GM20431 (cell line): Measurements from ENCODE around the gene ATP1A1.

ENCODE experiments used
- in situ Hi-C: fragments of 300-500 bp; cut with MseI, MboI; formaldehyde crosslinking; loops from one replicate; pipeline ENCODE4 v1.15.0; 2020; ENCODE audit warnings: low sequenced_read_pairs; ENCODE audit not compliant: unreplicated experiment

The ATP1A1 gene

GRCh38 chr1:116408193-116408592, 35.1 kb downstream of the ATP1A1 start:
- in situ Hi-C loops: no loop called here

GRCh38 chr1:116408803-116409720, 36.0 kb downstream of the ATP1A1 start:
- in situ Hi-C loops: no loop called here

DNA sequence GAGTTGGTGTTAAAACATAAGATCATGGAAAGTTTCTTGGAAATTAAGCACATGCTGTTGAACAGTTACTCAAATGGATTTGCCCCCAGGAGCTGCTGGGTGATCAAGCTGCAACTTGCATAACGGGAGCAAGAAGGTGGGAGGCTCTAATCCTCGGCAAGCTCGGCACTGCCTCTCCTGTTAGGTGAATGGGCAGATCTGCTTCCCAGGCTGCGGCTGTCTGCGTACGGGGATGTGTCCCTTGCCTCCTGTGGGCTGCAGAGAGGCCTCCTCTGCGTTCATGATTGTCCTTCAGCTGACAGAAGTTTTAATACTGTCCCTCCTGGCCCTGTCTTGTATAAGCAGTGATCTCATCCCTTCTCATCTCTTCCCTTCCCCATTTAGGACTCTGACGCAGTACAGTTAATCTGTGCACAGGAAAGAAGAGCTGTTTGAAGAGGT, 36.7 kb downstream of the ATP1A1 start:
- in situ Hi-C loops: no loop called here

DNA sequence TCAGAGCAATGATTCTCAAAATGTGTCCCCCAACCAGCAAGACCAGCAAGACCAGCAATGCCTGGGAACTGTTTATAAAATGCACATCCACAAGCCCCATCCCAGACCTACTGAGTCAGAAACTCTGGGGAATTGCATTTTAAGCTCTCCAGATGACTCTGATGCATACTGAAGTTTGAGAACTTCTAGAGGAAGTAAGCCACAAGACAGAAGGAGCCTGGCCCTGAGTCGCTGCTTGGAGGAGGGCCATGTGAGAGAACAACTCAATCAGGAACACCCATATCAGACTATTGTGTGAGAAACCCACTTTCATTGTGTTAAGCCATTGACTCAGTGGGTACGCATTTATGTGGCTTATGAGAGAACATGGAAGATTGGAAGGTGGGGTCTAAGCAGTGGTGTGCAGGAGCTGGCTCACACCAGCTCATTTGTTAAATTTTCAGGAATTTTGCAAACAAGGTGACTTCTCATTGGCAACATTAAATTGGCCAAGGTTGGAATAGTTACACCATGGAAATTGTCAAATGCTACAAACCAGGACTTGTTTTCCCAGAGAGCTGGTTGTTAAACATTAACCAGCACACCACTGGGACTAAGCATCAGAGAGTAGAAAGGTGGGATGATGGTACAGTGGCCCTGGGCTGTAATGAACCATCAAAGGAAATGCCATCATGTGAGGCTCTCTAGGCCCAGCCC, 38.9 kb downstream of the ATP1A1 start:
- in situ Hi-C loops: no loop called here

- in situ Hi-C loops: no loop called here
These were observed 39.4 kb downstream of the ATP1A1 start for GRCh38 chr1:116412480-116412798.

DNA sequence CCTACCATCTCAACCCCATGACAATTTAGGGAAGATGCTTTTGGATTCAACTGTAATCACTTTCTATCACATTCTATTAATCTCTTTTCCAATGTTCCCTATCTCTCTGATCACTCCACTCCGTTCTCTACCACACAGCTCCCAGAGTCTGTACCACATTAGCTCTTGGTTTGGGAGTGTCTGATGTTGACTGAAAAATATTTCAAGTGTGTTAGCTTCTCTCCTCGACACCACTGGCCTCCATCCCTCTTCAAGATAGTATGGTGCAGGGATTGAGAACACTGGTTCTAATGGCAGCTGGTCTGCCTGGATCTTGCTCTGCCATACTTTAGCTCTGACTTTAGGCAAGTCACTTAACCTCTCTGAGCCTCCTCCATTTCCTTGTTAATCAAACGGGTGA, 39.9 kb downstream of the ATP1A1 start:
- in situ Hi-C loops: no loop called here

GRCh38 chr1:116413414-116413813, 40.4 kb downstream of the ATP1A1 start:
- in situ Hi-C loops: no loop called here

DNA sequence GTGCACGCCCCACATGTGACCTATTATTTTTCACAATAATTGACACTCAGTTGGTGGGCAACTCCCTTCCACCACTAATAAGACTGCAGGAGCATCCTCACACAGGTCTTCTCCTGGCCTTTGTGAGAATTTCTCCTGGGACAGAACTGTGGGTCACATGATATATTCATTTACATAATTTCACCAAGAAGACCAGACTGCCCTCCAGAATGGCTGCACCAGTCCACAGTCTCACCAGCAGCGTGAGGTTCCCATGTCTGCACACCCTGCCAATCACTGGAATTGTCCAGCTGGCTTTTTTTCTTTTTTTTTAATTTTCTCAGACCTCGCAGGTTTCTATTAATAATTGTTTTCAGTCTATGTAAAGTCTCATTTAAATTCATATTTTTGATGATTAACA, 41.3 kb downstream of the ATP1A1 start:
- in situ Hi-C loops: no loop called here

DNA sequence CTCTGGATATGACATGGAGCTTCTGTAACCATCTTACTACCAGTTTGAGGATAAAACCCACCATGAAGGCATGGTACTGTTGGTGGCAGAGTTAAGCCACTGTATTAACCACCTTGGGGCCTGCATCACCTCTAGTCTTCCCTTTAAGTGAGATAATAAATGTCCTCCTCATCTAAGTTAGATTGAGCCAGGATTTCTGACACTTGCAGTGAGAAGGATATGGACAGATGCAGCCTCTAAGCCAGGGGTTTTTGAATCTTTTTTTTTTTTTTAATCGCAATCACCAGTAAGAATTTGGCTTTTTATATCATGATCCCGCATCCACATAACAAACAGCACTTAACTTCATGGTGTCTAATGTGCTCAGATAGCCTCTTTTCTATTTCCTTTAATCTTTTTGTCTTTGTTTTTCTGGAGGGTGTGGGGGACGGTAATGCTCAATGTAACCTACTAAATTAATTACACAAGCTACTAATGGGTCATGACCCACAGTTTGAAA, 42.2 kb downstream of the ATP1A1 start:
- in situ Hi-C loops: no loop called here

DNA sequence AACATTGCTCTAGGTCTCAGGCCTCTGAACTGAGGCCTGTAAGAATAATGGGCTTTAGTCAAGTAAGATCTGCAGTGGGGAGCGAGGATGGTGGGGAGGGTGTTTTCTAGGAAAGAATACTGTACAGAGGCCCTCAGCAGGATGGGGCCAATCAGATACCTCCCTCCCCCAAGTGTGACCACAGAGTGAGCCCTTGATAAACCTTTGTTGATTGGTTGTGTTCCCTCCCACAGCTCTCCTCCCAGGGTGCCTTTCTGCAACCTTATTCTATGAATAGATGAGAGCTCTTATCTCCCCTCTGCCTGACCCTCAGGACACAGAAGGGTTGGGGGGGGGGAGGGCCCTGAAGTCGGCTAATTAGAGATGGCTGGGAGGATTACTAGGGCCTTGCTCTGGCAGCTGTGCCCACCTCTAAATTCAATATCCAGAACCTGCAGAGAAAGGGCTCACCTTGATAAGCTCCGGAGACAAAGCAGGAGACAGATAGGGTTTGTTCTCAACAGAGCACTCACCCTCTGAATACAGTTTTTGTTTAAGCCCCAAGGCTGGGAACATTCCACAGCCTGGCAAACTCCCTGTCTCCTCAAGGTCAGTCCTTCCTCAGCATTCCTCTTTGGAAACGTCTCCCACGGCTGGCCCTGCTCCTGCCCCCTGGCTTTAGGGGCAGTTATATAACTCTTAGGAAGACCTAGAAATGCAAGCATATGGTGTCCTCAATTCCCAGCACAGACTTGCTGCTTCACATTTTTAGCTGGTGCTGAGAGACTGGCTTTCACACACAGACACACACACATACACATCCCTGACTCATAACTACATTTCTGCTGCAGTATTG, 42.9 kb downstream of the ATP1A1 start:
- in situ Hi-C loops: no loop called here

DNA sequence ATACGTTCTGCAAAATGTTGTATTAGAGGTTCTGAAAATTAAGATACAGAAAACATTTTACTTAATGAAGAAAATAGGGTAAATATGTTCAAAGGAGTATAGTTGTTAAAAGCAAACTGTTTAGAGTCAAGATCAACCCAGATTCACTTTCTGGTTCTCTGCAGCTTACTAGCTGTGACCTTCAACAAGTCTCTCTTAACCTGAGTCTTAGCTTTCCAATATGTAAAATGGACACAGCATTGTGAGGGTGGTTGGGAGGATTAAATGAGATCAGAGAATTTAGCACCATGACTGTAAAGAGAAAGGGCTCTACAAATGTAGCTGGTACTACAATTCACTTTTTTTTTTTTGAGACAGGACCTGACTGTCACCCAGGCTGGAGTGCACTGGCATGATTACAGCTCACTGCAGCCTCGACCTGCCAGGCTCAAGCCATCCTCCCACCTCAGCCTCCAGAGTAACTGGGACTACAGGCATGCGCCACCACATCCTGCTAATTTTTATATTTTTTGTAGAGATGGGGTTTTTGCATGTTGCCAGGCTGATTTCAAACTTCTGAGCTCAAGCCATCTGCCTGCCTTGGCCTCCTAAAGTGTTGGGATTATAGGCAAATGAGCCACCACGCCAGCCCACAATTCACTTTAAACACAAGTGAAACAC, 43.9 kb downstream of the ATP1A1 start:
- in situ Hi-C loops: no loop called here

GRCh38 chr1:116417678-116418077, 44.6 kb downstream of the ATP1A1 start:
- in situ Hi-C loops: no loop called here

GRCh38 chr1:116418091-116418830, 45.2 kb downstream of the ATP1A1 start:
- in situ Hi-C loops: no loop called here

DNA sequence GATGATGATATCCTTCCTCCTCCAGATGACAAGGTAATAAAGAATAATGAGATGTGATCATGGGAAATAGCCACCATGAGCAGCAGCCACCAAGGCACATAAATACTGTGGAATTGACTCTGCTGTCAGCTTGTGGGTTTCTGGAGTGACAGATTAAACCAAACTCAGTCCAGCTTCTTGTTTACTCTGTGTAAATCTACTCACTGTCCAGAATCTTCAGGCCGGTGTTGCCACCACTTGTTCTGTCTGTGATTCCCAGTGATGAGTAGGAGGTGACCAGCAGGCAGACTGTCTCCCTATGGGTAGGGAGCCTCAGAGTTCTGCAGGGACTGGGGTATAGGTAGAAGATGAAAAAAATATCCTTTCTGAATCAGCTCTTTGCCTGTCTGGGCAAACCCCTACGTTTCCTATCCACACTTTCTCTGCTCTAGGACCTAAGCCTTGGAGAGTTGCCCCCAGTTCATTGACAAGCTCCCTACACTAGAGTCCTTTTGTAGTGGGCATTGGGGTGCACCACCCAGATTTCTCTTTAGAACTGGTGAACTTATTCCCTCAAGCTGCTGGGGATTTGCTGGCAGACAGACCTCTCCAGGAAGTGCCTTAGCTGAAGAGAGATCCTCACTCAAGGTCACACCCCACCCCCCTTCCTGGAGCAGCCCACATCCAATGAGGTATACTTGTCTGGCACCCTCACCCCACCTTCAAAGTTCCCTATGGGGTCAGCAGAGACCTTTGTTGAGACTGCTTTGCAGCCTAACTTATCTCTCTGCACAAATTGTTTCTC, 47.6 kb downstream of the ATP1A1 start:
- in situ Hi-C loops: no loop called here

GRCh38 chr1:116424438-116424837, 51.4 kb downstream of the ATP1A1 start:
- in situ Hi-C loops: no loop called here

- in situ Hi-C loops: no loop called here
These were observed 51.8 kb downstream of the ATP1A1 start for GRCh38 chr1:116424863-116425262.

DNA sequence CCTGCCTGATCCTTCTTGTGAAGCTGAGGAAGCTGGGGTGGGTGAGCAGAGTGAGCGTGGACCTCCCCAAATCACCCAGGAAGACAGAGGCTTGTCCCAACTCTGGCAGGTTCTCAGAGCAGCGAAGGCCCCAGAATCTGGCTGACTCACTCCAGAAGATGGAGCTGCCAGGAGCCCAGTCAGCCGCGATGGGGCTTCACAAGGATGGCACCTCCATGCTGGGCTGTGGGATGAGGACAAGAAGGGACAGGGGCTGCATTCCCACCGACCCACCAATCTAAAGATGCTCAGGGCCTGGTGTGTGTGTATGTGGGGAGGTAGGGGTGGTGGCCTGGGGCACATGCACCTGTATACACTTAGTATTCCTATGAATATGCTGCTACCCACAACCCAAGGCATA, 52.9 kb downstream of the ATP1A1 start:
- in situ Hi-C loops: no loop called here

- in situ Hi-C loops: no loop called here
These were observed 53.4 kb downstream of the ATP1A1 start for GRCh38 chr1:116426401-116426800.

DNA sequence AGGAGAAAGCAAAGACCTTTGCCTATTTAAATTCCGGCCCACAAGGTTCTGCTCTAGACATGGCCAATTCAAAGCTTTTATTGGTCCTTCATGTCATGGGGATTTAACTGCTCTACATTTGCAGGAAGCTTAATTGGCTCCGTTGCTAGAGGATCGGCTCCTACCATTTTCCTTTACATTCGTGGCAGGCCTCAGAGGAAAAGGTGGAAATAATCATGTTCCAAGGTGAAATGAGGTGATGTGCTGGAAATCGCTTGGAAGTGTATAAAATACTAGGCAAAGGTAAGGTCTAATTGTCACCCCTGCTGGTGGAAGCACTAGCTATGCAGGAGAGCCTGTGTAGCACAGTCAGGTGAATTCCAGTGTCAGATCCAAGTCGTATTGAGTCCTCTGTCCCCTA, 55.5 kb downstream of the ATP1A1 start:
- in situ Hi-C loops: no loop called here
